Renal cortical epithelial cell (primary cell): Measurements from ENCODE around the gene ST14. TPM values are rescaled to one million over a fixed set of nuclear protein-coding genes. Genes with fewer than 3 reads are reported as not detected.
A peak's percentile ranks its signal among the peaks of the same experiment; 100 is the strongest.

Experiments used
- DNase-seq: peaks from one replicate; pipeline ENCODE4 v3.0.0-alpha.2; 2011; ENCODE audit warnings: low read depth
- total RNA-seq: library from RNA; depleted of rRNA; stranded (reverse); fragments of >200 nt; gene quantifications from 2 replicates; pipeline ENCODE4 v1.2.3, GENCODE V29; 2014

ST14 gene
- total RNA-seq, 1 donor from 2014 or later: 35.1 TPM

DNA sequence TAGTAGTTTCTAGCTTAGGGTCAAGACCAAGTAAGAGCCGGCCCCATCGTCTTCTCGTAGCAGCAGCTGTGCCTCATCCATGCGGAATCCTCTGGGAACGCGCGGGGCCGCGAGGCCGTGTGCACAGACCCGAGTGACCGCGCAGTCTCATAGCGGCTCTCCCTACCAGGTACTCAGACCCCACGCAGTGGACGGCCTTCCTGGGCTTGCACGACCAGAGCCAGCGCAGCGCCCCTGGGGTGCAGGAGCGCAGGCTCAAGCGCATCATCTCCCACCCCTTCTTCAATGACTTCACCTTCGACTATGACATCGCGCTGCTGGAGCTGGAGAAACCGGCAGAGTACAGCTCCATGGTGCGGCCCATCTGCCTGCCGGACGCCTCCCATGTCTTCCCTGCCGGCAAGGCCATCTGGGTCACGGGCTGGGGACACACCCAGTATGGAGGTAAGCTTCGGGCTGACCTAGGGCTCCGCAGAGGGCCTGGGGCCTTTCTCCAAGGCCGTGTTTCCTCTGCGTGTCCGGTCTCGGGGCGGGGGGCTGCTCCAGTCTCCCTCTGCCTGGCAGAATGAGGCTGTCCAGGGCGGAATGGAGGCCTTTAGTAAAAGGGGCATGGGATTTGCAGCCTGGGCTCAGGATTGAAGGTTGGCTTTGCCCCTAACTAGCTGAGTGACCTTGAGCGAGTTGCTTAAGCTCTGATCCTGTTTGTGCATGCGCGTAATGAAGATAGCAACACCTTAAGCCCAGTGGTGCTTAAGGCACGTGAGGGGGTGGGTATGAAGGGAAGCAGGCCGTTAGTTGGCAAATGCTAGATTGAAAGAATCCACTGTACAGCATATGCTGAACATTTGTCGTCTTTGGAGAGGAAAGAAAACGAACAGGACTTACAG lies 48.9 kb downstream of the ST14 start:
- DNase-seq: no peak

DNA sequence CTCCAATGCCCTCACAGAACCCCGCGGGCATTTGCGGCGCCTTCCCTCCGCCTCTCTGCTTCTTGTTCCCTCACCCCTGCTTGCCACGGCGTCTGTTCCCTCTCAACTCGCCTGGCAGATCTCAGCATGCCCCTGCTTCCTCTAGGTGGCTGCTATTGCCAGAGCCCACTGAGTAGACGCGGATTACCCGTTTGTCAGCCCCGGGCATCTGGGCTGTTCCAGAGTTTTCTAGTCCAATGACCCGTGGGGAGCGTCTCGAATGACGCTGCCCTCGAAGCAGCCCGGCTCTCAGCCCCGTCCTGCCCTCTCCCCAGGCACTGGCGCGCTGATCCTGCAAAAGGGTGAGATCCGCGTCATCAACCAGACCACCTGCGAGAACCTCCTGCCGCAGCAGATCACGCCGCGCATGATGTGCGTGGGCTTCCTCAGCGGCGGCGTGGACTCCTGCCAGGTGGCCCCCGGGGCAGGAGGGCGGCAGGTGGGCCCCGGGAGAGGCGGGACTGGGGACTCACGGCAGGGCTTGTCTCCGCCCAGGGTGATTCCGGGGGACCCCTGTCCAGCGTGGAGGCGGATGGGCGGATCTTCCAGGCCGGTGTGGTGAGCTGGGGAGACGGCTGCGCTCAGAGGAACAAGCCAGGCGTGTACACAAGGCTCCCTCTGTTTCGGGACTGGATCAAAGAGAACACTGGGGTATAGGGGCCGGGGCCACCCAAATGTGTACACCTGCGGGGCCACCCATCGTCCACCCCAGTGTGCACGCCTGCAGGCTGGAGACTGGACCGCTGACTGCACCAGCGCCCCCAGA lies 49.7 kb downstream of the ST14 start:
- no peak for DNase-seq

DNA sequence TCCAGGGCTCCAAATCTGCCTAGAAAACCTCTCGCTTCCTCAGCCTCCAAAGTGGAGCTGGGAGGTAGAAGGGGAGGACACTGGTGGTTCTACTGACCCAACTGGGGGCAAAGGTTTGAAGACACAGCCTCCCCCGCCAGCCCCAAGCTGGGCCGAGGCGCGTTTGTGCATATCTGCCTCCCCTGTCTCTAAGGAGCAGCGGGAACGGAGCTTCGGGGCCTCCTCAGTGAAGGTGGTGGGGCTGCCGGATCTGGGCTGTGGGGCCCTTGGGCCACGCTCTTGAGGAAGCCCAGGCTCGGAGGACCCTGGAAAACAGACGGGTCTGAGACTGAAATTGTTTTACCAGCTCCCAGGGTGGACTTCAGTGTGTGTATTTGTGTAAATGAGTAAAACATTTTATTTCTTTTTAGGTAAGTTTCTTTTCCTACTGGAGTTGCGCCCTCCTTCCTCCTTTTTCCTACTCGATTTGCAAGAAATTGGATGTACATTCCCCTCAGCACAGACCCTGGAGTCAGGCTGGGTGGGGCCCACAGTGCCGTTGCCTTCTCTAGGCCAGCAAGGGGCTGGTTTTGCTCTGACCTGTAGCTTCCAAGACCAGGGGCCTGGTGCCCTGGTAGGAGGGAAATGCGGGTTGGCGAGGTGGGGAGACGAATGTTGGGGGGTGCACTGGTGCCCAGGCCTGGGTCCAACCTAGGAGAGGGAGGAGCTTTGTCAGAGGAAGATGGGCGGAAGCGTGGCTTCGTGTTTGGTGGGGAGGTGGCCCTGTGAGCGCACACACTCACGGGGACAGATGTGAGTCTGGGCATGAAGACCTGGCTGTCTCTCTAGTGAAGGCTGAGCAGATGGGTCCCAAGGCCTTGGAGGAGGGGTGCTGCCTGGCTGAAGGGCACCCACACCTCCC lies 50.6 kb downstream of the ST14 start:
- no peak for DNase-seq

DNA sequence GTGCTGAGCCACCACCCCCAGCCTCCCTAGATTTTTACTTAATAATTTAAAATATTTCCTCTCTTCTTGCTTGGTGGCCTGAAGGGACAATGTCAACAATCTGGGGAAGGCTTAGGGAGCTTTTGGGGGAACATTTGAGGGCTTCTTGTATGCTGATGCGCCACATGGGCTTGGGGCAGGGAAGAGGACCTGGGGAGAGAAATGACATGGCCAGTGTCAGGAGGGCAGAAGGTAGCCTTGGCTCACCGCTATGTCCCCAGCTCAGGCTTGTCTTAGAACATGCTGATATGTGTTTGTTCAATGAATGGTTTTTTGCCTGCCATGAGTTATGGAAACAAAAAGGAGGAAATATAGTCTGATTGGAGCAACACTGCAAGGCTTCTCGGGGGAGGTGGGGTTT lies 51.6 kb downstream of the ST14 start:
- no peak for DNase-seq

DNA sequence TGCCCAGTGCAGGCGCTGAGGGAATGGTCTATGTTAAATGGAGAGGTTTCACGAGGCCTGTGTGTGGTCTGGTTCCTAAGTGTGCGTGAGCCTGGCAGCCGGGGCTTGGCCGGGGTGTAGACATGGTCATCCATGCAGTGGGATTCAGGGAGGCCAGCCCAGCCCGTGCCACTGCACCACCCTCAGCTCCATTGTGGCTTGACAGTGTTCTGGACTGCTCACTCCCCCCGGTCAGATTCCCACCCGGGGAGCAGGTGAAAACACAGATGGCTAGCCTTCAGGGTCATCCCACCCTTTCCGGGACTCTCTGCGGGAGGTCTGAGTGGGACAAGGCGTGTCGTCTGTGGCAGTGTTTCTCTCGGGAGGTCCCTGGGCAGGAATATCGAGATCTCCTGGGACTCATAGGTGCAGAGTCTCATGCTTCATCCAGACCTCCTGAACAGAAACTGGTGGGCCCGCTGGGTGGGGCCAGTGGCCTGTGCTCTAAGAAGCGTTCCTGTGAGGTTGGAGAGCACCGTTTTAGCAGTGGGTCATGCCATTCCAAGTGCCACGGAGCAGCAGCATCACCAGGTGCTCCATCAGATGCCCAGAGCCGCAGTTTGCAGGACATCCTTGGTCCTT lies 52.3 kb downstream of the ST14 start:
- DNase-seq: no peak

DNA sequence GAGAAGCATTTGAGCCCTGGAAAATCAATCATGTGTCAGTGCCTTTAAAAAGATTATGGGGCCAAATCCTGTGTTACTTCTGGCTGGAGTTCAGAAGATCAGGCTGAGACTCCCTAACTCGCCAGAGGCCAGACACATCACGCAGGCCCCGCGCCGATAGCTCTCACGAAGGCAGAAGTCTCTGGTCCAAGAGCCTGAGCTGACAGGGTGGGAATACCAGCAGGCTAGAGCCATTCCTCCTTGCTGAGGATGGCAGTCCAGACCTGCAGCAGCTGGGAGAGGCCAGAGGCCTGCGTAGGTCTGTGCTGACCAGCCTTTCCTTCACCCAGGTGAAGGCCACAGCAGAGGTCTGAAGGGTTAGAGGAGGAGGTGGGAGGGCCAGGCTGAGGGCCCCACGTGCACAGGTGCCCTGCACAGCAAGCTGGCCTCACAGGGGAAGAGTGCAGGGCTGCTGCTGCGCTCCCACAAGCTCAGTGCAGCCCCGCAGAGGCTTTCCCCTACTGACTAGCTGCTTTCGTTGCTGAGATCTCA lies 52.9 kb downstream of the ST14 start:
- no peak for DNase-seq

DNA sequence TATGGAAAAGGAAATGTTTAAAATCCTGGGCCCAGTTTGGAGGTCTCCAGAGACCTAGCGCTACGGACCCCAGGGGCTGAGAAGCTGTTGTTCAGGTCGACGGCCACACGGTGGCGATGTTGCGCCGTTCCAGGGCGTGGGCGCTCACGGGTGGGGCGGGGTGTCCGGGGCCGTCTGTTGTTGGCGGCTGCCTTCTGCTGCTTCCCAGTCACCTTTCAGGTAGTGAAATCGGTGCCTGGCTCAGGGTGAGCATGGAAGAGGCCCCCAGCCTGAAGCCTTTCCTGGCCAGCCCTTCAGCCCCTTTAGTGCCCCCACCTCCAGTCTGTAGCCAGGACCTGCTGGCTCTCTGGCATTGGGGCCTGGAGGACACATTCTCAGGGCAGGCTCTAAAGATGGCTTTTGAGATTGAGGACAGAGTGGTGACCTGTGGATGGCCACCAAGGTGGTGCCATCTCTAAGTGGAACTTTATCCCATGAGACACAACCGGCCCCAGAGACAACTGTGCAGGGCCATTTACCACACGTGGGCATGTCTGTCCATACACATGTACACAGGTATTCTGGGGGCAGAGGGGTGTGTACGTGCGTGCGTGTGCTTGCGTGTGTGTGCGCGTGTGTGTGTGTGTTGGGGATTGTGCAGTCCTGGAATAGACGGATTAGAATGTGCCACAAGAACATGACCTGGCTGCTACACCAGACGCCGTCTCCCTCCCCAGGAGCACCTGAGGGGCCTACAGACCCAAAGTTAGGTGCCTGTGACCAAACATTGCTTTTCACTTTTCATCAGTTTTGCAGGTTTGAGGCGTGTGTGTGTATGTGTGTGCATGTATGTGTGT lies 53.8 kb downstream of the ST14 start:
- no peak for DNase-seq

DNA sequence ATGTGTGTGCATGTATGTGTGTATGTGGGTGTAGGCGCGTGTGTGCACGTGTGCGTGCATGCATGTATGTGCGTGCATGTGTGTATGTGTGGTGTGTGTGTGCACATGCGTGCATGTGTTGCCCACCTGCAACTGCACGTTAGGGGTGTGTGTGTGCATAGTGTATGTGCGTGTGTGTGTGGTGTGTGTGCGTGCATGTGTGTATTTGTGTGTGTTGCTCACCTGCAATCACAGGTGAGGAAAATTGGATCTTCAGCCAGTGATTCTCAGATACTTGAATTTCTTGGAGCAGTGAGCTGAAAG lies 54.3 kb downstream of the ST14 start:
- DNase-seq: no peak

DNA sequence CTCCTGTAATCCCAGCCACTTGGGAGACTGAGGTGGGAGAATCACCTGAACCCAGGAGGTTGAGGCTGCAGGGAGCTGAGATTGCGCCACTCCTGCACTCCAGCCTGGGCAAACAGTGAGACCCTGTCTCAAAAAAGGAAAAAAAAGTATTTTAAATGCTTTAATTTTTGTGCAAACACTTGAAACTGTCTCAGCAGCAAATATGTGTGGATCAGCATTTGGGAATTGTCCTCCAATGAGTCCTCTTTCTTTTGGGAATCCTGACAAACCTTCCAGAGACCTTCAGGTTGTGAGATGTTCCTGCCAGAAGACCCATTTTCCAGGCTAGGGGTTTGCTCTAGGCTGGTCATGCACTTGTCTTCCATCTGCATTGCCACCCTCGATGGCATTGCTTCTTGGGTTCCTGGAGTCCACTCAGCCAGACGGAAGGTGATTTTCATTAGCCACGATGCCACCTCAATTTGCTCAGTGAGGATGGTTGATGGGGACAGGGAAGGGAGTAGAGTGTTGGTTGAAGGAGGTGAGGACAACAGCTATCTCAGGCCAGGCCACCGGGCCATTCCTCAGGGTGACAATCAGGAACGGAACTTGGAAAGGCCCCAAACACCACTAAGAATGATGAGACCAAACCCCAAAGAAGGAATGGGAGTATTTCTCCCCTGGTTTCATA lies 55.4 kb downstream of the ST14 start:
- no peak for DNase-seq

DNA sequence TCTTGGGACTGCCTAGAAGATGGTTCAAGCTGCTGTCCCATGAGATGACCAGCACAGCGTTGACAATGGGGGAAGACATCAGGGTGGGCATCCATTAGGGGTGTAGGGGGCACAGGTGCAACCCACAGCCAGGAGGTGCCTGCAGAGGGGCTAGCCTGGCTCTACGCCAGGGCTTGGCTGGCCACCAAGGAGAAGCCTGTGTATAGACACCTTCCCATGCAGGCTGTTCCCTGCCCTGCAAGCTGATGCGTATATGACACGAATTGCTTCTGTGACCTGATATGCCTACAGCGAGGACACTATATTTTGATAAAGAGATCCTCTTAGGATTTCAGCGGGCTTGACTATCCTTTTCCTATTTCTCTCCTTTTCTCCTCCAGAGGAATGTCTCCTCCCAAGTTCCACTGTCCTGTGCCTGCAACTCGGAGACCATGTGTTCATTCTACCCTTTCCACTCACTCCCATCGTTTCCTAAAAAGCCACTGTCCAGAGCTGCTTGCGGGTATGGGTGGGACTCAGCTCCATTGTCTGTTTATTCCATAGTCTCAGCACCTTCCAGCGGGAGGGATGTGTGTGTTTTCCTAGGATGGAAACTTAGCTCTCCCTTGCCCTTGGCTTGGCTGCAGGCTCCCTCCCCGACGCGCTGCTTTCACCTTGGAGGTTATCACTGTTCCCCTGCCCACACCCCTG lies 56.1 kb downstream of the ST14 start:
- DNase-seq: no peak

DNA sequence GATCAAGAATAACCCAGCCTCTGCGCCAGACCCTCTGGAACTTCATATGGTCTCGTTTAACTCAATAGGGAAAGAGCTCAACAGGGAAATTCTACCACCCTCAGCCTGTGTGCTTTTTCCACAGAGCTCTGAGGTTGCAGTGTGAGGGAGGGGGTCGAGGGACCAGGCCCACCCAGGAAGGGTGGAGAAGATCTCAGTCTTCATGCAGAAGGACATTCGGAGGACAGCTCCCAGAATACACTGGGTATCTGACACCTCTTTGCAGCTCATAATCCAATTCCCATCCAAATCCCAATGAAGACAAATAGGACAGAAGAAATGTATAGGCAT lies 56.6 kb downstream of the ST14 start:
- no peak for DNase-seq

DNA sequence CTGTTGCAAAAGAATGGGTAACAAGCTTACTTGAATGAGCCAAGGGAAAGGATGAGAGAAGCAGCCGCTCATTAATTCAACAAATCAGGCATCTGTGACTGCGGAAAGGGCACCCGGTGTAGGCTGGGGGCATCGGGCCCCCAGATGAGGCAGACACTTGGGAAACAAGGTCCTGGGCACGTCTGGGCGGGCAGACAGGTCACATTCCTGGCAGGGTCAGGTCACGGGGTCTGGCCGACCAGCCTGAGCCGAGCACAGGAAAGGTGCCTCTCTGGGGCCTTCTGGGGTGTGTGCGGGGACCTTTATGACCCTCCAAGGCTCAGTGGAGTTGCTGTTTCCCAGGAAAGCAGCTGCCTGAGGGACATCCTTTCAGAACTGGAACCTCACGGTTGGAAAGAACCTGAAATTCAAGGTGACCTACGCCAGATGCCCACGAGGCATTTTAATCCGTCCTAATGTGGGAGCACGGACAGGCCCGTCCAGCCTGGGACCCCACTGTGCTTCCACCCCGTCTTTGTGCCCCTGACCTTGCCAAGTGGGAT lies 57.1 kb downstream of the ST14 start:
- peak; percentile 6 for DNase-seq

DNA sequence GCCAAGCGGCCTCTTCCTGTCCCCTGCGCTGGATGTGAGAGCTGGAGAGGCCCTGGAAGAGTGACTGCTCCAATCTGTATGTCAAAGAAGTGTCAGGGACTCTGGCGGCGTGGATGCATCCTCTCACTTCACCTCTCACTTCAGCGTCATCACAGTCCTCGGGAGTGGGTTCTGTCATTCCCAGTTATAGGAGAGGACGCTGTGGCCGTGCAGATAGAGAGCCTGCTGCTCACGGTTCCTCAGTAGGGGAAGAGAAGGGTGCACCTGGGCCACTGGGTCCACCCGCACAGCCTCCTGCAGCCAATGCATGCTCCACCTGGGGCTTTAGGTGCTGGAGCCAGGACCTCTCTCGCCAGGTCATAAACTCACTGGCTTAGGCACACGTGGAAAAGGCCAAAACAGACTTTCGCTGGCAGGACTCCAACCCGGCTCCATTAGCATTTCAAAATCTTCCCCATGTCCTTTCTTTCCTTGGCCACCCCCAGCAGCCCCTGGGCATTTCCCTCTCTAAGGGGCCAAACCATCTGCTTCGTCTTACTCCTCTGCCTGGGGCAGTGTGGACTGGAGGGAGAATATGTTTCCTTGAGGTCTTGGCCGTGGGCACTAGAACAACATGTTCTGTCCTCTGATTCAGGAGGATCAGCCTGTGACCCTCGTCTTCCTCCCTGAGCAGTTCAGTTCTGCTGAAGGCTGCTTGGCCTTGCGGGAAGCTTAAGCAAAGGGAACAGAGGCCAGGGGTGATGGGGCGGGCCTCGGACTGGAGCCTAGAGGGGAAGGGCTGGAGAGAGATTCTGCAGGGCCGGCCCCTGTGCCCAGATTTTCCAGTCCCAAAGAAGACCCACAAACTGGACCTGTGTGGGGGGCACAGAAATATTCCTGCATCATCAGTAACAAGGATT lies 57.8 kb downstream of the ST14 start:
- peak; percentile 1 for DNase-seq

DNA sequence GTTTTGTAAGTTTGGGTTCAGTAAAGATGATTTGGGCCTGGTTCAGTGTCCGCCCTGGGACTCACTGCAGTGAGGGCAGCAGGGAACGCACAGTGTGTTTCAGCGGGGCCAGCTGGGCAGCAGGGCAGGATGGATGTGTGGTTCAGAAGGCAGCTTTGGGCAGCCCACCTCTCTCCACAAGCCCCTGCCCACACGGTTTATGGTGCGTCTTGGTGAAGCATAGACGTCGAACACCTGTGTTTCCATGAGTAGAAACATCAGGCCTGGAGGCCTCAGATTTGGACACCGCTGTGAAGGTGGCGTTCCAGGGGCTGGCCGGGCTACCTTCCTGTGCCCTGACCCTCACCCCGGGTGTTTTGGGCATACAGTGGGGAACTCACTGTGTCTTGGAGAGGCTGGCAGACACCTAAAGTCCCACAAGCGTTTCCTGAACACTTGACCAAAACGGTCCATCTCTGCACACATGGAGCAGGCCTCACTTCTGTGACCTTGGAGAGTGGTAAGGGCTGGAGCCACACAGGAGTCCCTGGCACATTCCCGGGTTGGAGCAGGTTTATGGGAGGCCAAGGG lies 59.0 kb downstream of the ST14 start:
- no peak for DNase-seq

DNA sequence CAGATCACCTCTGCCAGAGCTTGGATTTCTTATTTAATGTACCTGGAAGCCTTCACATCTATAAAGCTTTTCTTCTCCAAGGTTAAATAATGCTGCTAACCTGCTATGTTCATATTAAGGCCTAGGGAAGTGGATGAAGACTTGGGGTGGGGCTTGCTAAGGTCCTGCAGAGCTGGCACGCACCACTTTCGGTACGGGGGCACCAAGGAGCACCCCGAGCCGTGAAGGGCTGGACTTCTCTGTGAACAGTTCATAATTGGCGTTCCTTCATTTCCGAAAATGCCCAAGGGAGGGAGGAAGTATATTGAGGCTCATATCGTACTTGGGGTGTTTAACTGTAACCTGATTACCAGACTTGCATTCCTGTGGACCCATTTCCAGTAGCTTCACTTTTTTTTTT lies 59.6 kb downstream of the ST14 start:
- DNase-seq: no peak

DNA sequence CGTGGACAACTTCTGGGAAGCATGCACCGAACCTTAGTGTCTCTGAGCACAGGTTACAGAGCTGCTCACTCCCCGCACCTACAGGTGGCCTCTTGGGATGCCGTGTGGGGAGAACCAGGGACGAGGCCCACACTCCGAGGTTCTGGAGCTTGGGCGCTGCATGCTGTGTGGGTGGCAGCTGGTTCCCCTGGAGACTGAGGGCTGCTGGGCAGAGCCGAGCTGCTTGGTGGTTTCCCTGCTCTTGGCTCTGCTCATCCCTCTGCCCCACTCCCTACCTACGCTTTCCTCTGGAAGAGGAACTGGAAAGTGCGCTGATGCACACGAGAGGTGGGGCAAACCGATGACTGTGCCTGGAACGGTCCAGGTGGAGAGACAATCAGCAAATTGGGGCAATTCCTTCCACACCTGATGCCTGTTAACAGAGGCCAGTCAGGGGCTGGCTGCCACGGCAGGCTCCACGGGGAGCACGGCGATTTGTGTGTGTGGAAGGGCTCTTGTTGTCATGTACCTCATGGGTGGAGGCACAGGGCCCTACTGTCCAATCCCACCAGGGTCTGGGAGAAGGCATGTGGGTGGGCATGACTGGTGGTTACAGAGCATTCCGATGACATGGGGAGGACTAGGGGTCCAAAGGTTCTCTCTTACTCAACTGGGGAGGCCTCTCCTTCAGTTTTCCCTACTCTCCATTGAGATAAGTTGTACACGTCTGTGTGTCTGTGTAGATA lies 60.9 kb downstream of the ST14 start:
- DNase-seq: no peak

DNA sequence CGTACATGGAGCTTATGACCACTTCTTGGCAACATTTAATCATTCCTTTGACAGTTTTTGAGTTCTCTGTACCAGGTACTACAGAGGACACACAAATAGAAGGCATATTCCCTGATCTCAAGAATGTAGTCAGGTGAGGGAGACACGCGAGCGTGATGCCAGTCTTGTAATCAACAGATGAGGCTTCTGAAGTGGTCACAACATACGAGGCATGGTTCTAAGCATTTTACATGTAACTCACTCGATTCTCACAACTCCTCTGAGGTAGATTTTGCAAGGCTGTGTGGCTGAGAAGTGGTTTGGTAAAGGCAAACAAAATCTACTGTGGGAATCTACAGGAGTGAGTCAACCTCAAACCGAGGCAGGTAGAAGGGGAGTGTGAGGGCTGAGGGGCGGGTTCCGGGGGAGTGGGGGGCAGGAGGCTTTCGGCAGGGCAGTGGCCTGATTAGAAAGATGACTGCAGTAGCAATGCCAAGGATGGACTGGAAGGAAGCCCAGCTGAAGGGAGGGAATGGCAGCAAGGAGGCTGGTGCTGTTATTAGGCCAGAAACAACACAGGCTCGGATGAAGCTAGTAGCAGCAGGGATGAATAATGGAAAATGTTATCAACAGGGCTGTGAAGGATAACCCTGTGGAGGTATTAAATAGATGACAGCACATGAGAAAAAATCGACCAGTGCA lies 63.8 kb downstream of the ST14 start:
- peak; percentile 14 for DNase-seq
